GM21717 (cell line): ENCODE measurements around the gene CPOX.
"Not testable (repeated sequence)": the region's sequence is repeated elsewhere in the genome, so short reads cannot be mapped to it uniquely, and the experiment has no call there.

Experiments used
- ATAC-seq: cut with Tn5 transposase; IDR thresholded peaks from one replicate; pipeline ENCODE4 v1.9.1; 2021; ENCODE audit warnings: mild to moderate bottlenecking, moderate library complexity; ENCODE audit not compliant: unreplicated experiment

The CPOX gene

GRCh38 chr3:98564282-98565005, 29.0 kb downstream of the CPOX start:
- ATAC-seq, result no peak

DNA sequence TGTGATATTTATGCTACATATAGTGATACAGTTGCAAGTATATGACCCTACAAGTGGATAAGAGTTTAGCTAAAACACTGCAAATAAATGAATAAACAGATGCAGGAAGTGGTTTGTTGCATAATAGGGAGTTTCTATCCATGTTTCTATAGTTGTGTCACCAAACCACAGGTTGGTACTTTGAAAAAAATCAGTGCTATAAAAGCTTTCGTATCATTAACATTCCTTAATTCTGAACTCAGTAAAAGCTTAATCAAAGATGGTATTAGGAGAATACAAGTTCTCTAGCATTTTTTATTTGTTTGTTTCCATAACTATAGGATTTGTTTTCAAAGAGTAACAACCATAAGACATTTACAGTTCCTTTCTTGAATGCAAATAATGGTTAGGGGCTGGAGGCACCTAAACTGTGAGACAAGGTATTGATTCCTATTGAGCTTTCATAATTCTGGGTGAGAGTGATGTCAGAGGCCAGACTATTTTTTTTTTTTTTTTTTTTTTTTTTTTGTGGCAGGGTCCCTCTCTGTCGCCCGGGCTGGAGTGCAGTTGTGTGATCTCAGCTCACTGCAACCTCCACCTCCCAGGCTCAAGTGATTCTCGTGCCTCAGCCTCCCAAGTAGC, 29.6 kb downstream of the CPOX start:
- ATAC-seq, result peak; percentile 56

DNA sequence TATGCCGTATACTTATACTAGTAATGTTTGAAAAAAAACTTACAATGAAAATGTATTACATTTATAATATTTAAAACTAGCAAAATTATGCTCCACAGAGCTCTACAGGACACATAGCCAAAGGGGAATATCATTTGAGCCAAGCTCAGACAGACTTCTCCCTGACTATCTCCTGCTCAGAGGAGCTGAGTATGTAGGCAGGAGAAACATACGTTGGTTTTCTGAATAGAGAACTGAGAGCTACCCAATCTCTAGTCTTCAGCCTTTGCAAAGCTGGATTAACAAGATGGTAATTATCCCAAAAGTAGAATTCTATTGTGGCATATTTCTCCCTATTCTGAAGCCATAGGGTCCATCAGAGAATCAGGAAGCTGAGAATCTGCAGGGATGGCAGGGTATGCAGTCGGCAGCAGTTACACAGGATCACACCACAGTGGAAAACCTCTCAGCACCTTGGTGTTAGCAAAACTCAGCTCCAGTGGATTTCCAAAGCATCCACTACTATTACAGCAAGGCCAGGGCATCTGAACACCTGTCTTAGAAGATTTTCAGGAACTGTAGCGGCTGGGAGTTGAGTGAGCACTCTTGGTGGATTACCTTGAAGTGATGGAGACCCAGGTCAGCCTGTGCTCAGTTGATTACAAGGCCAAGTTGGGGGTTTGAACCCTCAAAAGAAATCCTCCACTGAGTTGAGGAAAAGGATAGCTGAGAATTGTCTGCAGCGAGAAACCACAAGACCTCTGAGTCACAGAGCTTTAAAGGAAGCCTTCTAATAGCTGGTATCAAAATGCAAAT, 31.5 kb downstream of the CPOX start:
- ATAC-seq, result peak; percentile 19

- no peak for ATAC-seq
Observed at GRCh38 chr3:98560911-98561310, 32.5 kb downstream of the CPOX start.

DNA sequence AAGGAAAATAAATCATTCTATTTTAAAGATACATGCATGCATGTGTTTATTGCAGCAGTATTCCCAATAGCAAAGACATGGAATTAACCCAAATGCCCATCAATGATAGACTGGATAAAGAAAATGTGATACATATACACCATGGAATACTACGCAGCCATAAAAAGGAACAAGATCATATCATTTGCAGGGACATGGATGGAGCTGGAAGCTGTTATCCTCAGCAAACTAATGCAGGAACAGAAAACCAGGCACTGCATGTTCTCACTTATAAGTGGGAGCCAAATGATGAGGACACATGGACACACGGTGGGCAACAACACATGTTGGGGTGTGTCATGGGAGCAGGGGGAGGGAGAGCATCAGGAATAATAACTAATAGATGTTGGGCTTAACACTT, 33.6 kb downstream of the CPOX start:
- not testable (repeated sequence) for ATAC-seq

GRCh38 chr3:98558100-98558827, 35.1 kb downstream of the CPOX start:
- ATAC-seq, result no peak

GRCh38 chr3:98557324-98558010, 35.9 kb downstream of the CPOX start:
- ATAC-seq, result peak; percentile 28

GRCh38 chr3:98556164-98557130, 37.0 kb downstream of the CPOX start:
- ATAC-seq, result peak; percentile 83

GRCh38 chr3:98555025-98555379, 38.4 kb downstream of the CPOX start:
- no peak for ATAC-seq

GRCh38 chr3:98554580-98554979, 38.8 kb downstream of the CPOX start:
- no peak for ATAC-seq

- ATAC-seq, result no peak
Observed at GRCh38 chr3:98553753-98554152, 39.7 kb downstream of the CPOX start.

GRCh38 chr3:98553021-98553563, 40.3 kb downstream of the CPOX start:
- ATAC-seq, result no peak

- no peak for ATAC-seq
Observed at GRCh38 chr3:98552232-98553020, 41.0 kb downstream of the CPOX start.

GRCh38 chr3:98551754-98552153, 41.7 kb downstream of the CPOX start:
- ATAC-seq, result no peak

- no peak for ATAC-seq
Observed at GRCh38 chr3:98551236-98551635, 42.2 kb downstream of the CPOX start.

GRCh38 chr3:98550833-98551232, 42.6 kb downstream of the CPOX start:
- ATAC-seq, result no peak

- no peak for ATAC-seq
Observed at GRCh38 chr3:98548544-98548943, 44.9 kb downstream of the CPOX start.

DNA sequence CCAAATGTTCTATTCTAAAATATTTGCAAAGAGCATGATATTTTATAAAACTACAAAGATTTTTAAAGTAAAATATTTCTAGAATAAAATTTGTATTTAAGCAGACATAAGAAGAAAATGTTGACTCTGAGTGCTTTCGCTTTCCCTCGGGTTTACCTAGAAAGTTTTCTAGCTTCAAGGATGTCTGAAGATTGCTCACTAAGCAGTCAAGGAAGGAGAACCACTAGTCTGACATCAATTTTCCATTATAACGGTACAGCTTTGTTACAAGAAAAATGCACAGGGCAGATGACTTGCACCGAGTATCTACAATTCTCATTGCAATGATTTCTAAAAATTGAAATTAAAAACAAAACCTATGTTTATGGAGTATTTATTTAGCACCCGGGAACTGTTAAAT, 47.5 kb downstream of the CPOX start:
- ATAC-seq, result peak; percentile 57
